ENCODE measurements around the gene SCN11A.

Gene SCN11A

GRCh38 chr3:39022286-39022630 lies 29.5 kb downstream of the SCN11A start:
- Histone ChIP-seq H3K36me3 (ENCODE audit: insufficient read depth, low read length) (no peaks in the 10 kb centered on the region), H3K27me3 (ENCODE audit: control insufficient read depth in 1 of 2, insufficient read depth in 2 of 2, low read length in 2 of 2) (no peaks in the 10 kb centered on the region), H3K9me3 (ENCODE audit: low read length) (no peaks in the 10 kb centered on the region), H3K27ac (ENCODE audit: low read depth, low read length) (no peak overlapping the region), H3K9ac (ENCODE audit: low read length) (no peak overlapping the region), H3K4me3 (ENCODE audit: low read depth in 1 of 2, low read length in 2 of 2) (no peak overlapping the region), H3K4me1 (ENCODE audit: insufficient read depth, low read length) (no peaks in the 10 kb centered on the region)

- Histone ChIP-seq H3K36me3 (ENCODE audit: insufficient read depth, low read length) (no peaks in the 10 kb centered on the region), H3K9ac (ENCODE audit: low read length) (no peak overlapping the region), H3K4me1 (ENCODE audit: insufficient read depth, low read length) (no peaks in the 10 kb centered on the region), H3K27me3 (ENCODE audit: control insufficient read depth in 1 of 2, insufficient read depth in 2 of 2, low read length in 2 of 2) (no peaks in the 10 kb centered on the region), H3K4me3 (ENCODE audit: low read depth in 1 of 2, low read length in 2 of 2) (no peak overlapping the region), H3K27ac (ENCODE audit: low read depth, low read length) (no peak overlapping the region), H3K9me3 (ENCODE audit: low read length) (no peaks in the 10 kb centered on the region)
Observed at GRCh38 chr3:39021465-39022285, 30.1 kb downstream of the SCN11A start.

- Histone ChIP-seq H3K9me3 (ENCODE audit: low read length) (no peaks in the 10 kb centered on the region), H3K27ac (ENCODE audit: low read depth, low read length) (no peak overlapping the region), H3K9ac (ENCODE audit: low read length) (no peak overlapping the region), H3K36me3 (ENCODE audit: insufficient read depth, low read length) (no peaks in the 10 kb centered on the region), H3K27me3 (ENCODE audit: control insufficient read depth in 1 of 2, insufficient read depth in 2 of 2, low read length in 2 of 2) (no peaks in the 10 kb centered on the region), H3K4me1 (ENCODE audit: insufficient read depth, low read length) (no peaks in the 10 kb centered on the region), H3K4me3 (ENCODE audit: low read depth in 1 of 2, low read length in 2 of 2) (no peak overlapping the region)
Observed at GRCh38 chr3:39021029-39021428, 30.7 kb downstream of the SCN11A start.

- no peaks in the 10 kb centered on the region for H3K36me3 ChIP-seq (ENCODE audit: insufficient read depth, low read length)
- H3K9me3 ChIP-seq (ENCODE audit: low read length), result no peaks in the 10 kb centered on the region
- no peaks in the 10 kb centered on the region for H3K27me3 ChIP-seq (ENCODE audit: control insufficient read depth in 1 of 2, insufficient read depth in 2 of 2, low read length in 2 of 2)
- no peak overlapping the region for H3K4me3 ChIP-seq (ENCODE audit: low read depth in 1 of 2, low read length in 2 of 2)
- no peak overlapping the region for H3K27ac ChIP-seq (ENCODE audit: low read depth, low read length)
- no peak overlapping the region for H3K9ac ChIP-seq (ENCODE audit: low read length)
- H3K4me1 ChIP-seq (ENCODE audit: insufficient read depth, low read length), result no peaks in the 10 kb centered on the region
Observed at GRCh38 chr3:39019299-39019698, 32.4 kb downstream of the SCN11A start.

GRCh38 chr3:39015418-39015817 lies 36.3 kb downstream of the SCN11A start:
- Histone ChIP-seq H3K9me3 (ENCODE audit: low read length) (no peaks in the 10 kb centered on the region), H3K4me1 (ENCODE audit: insufficient read depth, low read length) (no peaks in the 10 kb centered on the region), H3K27ac (ENCODE audit: low read depth, low read length) (no peak overlapping the region)

GRCh38 chr3:39013921-39014509 lies 37.7 kb downstream of the SCN11A start:
- Histone ChIP-seq H3K9ac (ENCODE audit: low read length) (no peak overlapping the region), H3K9me3 (ENCODE audit: low read length) (no peaks in the 10 kb centered on the region), H3K27ac (ENCODE audit: low read depth, low read length) (no peak overlapping the region), H3K4me1 (ENCODE audit: insufficient read depth, low read length) (no peaks in the 10 kb centered on the region), H3K36me3 (ENCODE audit: insufficient read depth, low read length) (no peaks in the 10 kb centered on the region), H3K27me3 (ENCODE audit: control insufficient read depth in 1 of 2, insufficient read depth in 2 of 2, low read length in 2 of 2) (no peaks in the 10 kb centered on the region), H3K4me3 (ENCODE audit: low read depth in 1 of 2, low read length in 2 of 2) (no peak overlapping the region)

More at GRCh38 chr3:39015418-39015817, 36.3 kb downstream of the SCN11A start:
- H3K9ac ChIP-seq (ENCODE audit: low read length), result no peak overlapping the region
- H3K36me3 ChIP-seq (ENCODE audit: insufficient read depth, low read length), result no peaks in the 10 kb centered on the region
- no peaks in the 10 kb centered on the region for H3K27me3 ChIP-seq (ENCODE audit: control insufficient read depth in 1 of 2, insufficient read depth in 2 of 2, low read length in 2 of 2)
- no peak overlapping the region for H3K4me3 ChIP-seq (ENCODE audit: low read depth in 1 of 2, low read length in 2 of 2)

GRCh38 chr3:39013289-39013688 lies 38.5 kb downstream of the SCN11A start:
- H3K9me3 ChIP-seq (ENCODE audit: low read length), result no peaks in the 10 kb centered on the region
- H3K4me1 ChIP-seq (ENCODE audit: insufficient read depth, low read length), result no peaks in the 10 kb centered on the region
- no peak overlapping the region for H3K4me3 ChIP-seq (ENCODE audit: low read depth in 1 of 2, low read length in 2 of 2)
- H3K36me3 ChIP-seq (ENCODE audit: insufficient read depth, low read length), result no peaks in the 10 kb centered on the region
- H3K27me3 ChIP-seq (ENCODE audit: control insufficient read depth in 1 of 2, insufficient read depth in 2 of 2, low read length in 2 of 2), result no peaks in the 10 kb centered on the region
- no peak overlapping the region for H3K9ac ChIP-seq (ENCODE audit: low read length)
- H3K27ac ChIP-seq (ENCODE audit: low read depth, low read length), result no peak overlapping the region

GRCh38 chr3:39011191-39011736 lies 40.5 kb downstream of the SCN11A start:
- Histone ChIP-seq H3K27me3 (ENCODE audit: control insufficient read depth in 1 of 2, insufficient read depth in 2 of 2, low read length in 2 of 2) (no peaks in the 10 kb centered on the region), H3K9ac (ENCODE audit: low read length) (no peak overlapping the region), H3K27ac (ENCODE audit: low read depth, low read length) (no peak overlapping the region), H3K4me1 (ENCODE audit: insufficient read depth, low read length) (no peaks in the 10 kb centered on the region), H3K4me3 (ENCODE audit: low read depth in 1 of 2, low read length in 2 of 2) (no peak overlapping the region), H3K9me3 (ENCODE audit: low read length) (no peaks in the 10 kb centered on the region), H3K36me3 (ENCODE audit: insufficient read depth, low read length) (no peaks in the 10 kb centered on the region)

- no peaks in the 10 kb centered on the region for H3K4me1 ChIP-seq (ENCODE audit: insufficient read depth, low read length)
- H3K4me3 ChIP-seq (ENCODE audit: low read depth in 1 of 2, low read length in 2 of 2), result no peak overlapping the region
- H3K9me3 ChIP-seq (ENCODE audit: low read length), result no peaks in the 10 kb centered on the region
- no peaks in the 10 kb centered on the region for H3K27me3 ChIP-seq (ENCODE audit: control insufficient read depth in 1 of 2, insufficient read depth in 2 of 2, low read length in 2 of 2)
- no peaks in the 10 kb centered on the region for H3K36me3 ChIP-seq (ENCODE audit: insufficient read depth, low read length)
- H3K27ac ChIP-seq (ENCODE audit: low read depth, low read length), result no peak overlapping the region
- no peak overlapping the region for H3K9ac ChIP-seq (ENCODE audit: low read length)
Observed at GRCh38 chr3:39005295-39005694, 46.4 kb downstream of the SCN11A start.
